Endothelial cell of umbilical vein (primary cell): ENCODE data around the gene PIP5K1C. TPM values are rescaled to one million over a fixed set of nuclear protein-coding genes. Genes with fewer than 3 reads are reported as not detected.

ENCODE experiments used
- BruUV-seq: library from RNA; stranded (reverse); fragments of 400-500 nt; replicated peaks from 2 replicates; lab custom pipeline; 2021; lab: Mats Ljungman, UMichigan
- CTCF ChIA-PET: fragments of 300-600, 350-600 bp; sonication (Branson Sonifier 250); formaldehyde crosslinking; loops from one replicate; lab custom pipeline; 2021; ENCODE audit warnings: antibody characterized with exemption, inconsistent platforms; lab: Charles Lee
- POLR2A ChIA-PET: fragments of 300-600, 350-600 bp; sonication (Branson Sonifier 250); formaldehyde crosslinking; loops from one replicate; lab custom pipeline; 2021; ENCODE audit warnings: antibody characterized with exemption, inconsistent platforms; lab: Charles Lee
- DNase-seq: peaks from one replicate; pipeline ENCODE4 v3.0.0-alpha.2; 2011; ENCODE audit warnings: low read depth, low spot score
- FAIRE-seq: peaks from 2 replicates; lab custom pipeline; 2011; peaks lifted over from hg19 to GRCh38; lab: Jason Lieb, UNC
- H2AFZ ChIP-seq: 2 replicates; pipeline ENCODE4 v1.6.0; 2012; ENCODE audit warnings: low read depth, low read length, control low read depth, inconsistent platforms
- H3K27ac ChIP-seq: 2 replicates; pipeline ENCODE4 v1.5.1; 2011; ENCODE audit warnings: low read depth, mild to moderate bottlenecking, control low read depth, low read length, moderate library complexity; ENCODE audit not compliant: insufficient read depth
- H3K27me3 ChIP-seq, 2 experiments: 2 replicates each; pipeline versions ENCODE4 v1.6.0 to v1.6.1; 2011; ENCODE audit warnings: low read length in 2 of 2, mixed read lengths in 1 of 2; ENCODE audit not compliant: control insufficient read depth in 2 of 2, insufficient read depth in 2 of 2
- H3K36me3 ChIP-seq, 2 experiments: 2 replicates in 1 of 2; 3 replicates in 1 of 2; pipeline ENCODE4 v1.5.1; 2011; ENCODE audit warnings: low read length in 2 of 2, mild to moderate bottlenecking in 1 of 2, moderate library complexity in 1 of 2; ENCODE audit not compliant: control insufficient read depth in 2 of 2, insufficient read depth in 2 of 2; ENCODE audit errors: extremely low read depth in 1 of 2
- H3K4me1 ChIP-seq: 3 replicates; pipeline ENCODE4 v1.5.1; 2011; ENCODE audit warnings: mild to moderate bottlenecking, low read length; ENCODE audit not compliant: control insufficient read depth, insufficient read depth; ENCODE audit errors: extremely low read depth
- H3K4me2 ChIP-seq: 2 replicates; pipeline ENCODE4 v1.6.1; 2011; ENCODE audit warnings: low read length, control low read depth, mixed read lengths; ENCODE audit not compliant: insufficient read depth
- H3K4me3 ChIP-seq, 3 experiments: fragments of 200-600 bp in 1 of 3; sonication (generic), shearing (Covaris generic) in 1 of 3; replicated peaks in 1 of 3; 2 replicates each; pipeline ENCODE4 v1.5.1; 2011 to 2016; ENCODE audit warnings: control low read depth in 3 of 3, low read length in 3 of 3, mild to moderate bottlenecking in 2 of 3, inconsistent platforms in 1 of 3, low read depth in 1 of 3, moderate library complexity in 1 of 3; ENCODE audit not compliant: insufficient read depth in 1 of 3
- H3K79me2 ChIP-seq: 2 replicates; pipeline ENCODE4 v1.6.0; 2012; ENCODE audit warnings: low read length, inconsistent platforms; ENCODE audit not compliant: control insufficient read depth, insufficient read depth
- H3K9ac ChIP-seq: replicated peaks from 2 replicates; pipeline ENCODE3; 2011; ENCODE audit warnings: low read length, control low read depth; ENCODE audit not compliant: insufficient read depth; ENCODE audit errors: extremely low read depth
- H3K9me1 ChIP-seq: replicated peaks from 3 replicates; pipeline ENCODE4 v1.6.0; 2011; ENCODE audit warnings: mild to moderate bottlenecking, low read length; ENCODE audit not compliant: control insufficient read depth, insufficient read depth; ENCODE audit errors: extremely low read depth
- H3K9me3 ChIP-seq: replicated peaks from 2 replicates; pipeline ENCODE4 v1.5.1; 2012; ENCODE audit warnings: low read length, inconsistent platforms; ENCODE audit not compliant: control insufficient read depth, insufficient read depth
- H4K20me1 ChIP-seq: replicated peaks from 2 replicates; pipeline ENCODE3; 2011; ENCODE audit warnings: mild to moderate bottlenecking, low read length; ENCODE audit not compliant: control insufficient read depth, insufficient read depth; ENCODE audit errors: extremely low read depth
- EZH2 ChIP-seq: IDR thresholded peaks from 2 replicates; pipeline ENCODE4 v1.6.1; 2012; ENCODE audit warnings: borderline replicate concordance, low read depth, mild to moderate bottlenecking, moderate library complexity, low read length, inconsistent platforms; ENCODE audit not compliant: severe bottlenecking
- FOS ChIP-seq: IDR thresholded peaks from 2 replicates; pipeline ENCODE4 v1.6.1; 2011; ENCODE audit warnings: mild to moderate bottlenecking, low read length, moderate library complexity, borderline replicate concordance; ENCODE audit not compliant: insufficient read depth
- GATA2 ChIP-seq: IDR thresholded peaks from 2 replicates; pipeline ENCODE4 v1.7.0; 2011; ENCODE audit warnings: low read depth, mild to moderate bottlenecking, moderate library complexity, mixed read lengths, low read length; ENCODE audit not compliant: insufficient read length, insufficient read depth
- JUN ChIP-seq: IDR thresholded peaks from 2 replicates; pipeline ENCODE4 v1.6.1; 2011; ENCODE audit warnings: borderline replicate concordance, low read depth; ENCODE audit not compliant: insufficient read length, insufficient read depth
- MYC ChIP-seq: IDR thresholded peaks from one replicate; pipeline ENCODE4 v1.6.1; 2011; ENCODE audit warnings: mild to moderate bottlenecking, low read depth, low read length
- POLR2A ChIP-seq: IDR thresholded peaks from 2 replicates; pipeline ENCODE4 v1.6.1; 2012; ENCODE audit warnings: low read depth, mild to moderate bottlenecking, control low read depth, low read length
- POLR2AphosphoS5 ChIP-seq: IDR thresholded peaks from 2 replicates; pipeline ENCODE4 v1.6.1; 2012; ENCODE audit warnings: low read depth, mild to moderate bottlenecking, control low read depth, low read length, moderate library complexity; ENCODE audit not compliant: insufficient read depth
- dilution Hi-C: fragments of 300-500 bp; cut with MboI; formaldehyde crosslinking; loops from one replicate; pipeline ENCODE4 v1.15.0; 2019; ENCODE audit warnings: low sequenced_read_pairs; ENCODE audit not compliant: extremely low pct_ligation_motif_present
- intact Hi-C: fragments of 100-400 bp; cut with micrococcal nuclease; formaldehyde crosslinking; loops from one replicate; pipeline ENCODE4 v1.10.0; 2022
- polyA plus RNA-seq, 4 experiments: library from polyadenylated mRNA; depleted of rRNA in 3 of 4; stranded (reverse) in 3 of 4; unstranded in 1 of 4; fragments of >200 nt; gene quantifications; 2 replicates each; pipeline versions ENCODE4 v1.2.1 to v1.2.3, GENCODE V29; 2011 to 2012; ENCODE audit warnings: missing spikeins in 1 of 4
- total RNA-seq: library from RNA; stranded (reverse); gene quantifications from 2 replicates; pipeline ENCODE4 v1.2.3, GENCODE V29; 2021
- TF ChIP-seq, protein P1 (sequence below), 2 donors: IDR thresholded peaks; 1 replicate in 1 of 2; 2 replicates in 1 of 2; pipeline ENCODE4 v1.5.1; 2011; ENCODE audit warnings: low read length in 2 of 2, mild to moderate bottlenecking in 2 of 2, moderate library complexity in 2 of 2, control low read depth in 1 of 2, inconsistent platforms in 1 of 2, low read depth in 1 of 2; ENCODE audit not compliant: insufficient read depth in 1 of 2; ENCODE audit errors: extremely low read depth in 1 of 2
- TF ChIP-seq, protein P2 (sequence below): IDR thresholded peaks from 2 replicates; pipeline ENCODE4 v1.6.1; 2011; ENCODE audit not compliant: insufficient read depth, insufficient read length

PIP5K1C gene
- total and polyA plus RNA-seq, 2 donors (not counting 3 experiments of a cell fraction or from before 2014, with no cell fraction given), result 31.6 to 79.5 TPM

- Histone ChIP-seq H2AFZ (no peak overlapping the region), H3K4me2 (no peak overlapping the region), H3K9me1 (no peaks in the 10 kb centered on the region), H4K20me1 (no peaks in the 10 kb centered on the region), H3K9me3 (no peaks in the 10 kb centered on the region), H3K4me1 (no peaks in the 10 kb centered on the region), H3K36me3 (peaks cover 8 to 39% of the 10 kb centered on the region in 2 experiments), H3K9ac (no peak overlapping the region), H3K4me3 (no peak overlapping the region), H3K79me2 (no peaks in the 10 kb centered on the region), H3K27ac (no peak overlapping the region), H3K27me3 (no peaks in the 10 kb centered on the region)
- TF ChIP-seq GATA2 (no peak), JUN (no peak), POLR2A (no peak), FOS (no peak), MYC (no peak), POLR2AphosphoS5 (no peak), EZH2 (no peak)
- TF ChIP-seq, protein P1, sequence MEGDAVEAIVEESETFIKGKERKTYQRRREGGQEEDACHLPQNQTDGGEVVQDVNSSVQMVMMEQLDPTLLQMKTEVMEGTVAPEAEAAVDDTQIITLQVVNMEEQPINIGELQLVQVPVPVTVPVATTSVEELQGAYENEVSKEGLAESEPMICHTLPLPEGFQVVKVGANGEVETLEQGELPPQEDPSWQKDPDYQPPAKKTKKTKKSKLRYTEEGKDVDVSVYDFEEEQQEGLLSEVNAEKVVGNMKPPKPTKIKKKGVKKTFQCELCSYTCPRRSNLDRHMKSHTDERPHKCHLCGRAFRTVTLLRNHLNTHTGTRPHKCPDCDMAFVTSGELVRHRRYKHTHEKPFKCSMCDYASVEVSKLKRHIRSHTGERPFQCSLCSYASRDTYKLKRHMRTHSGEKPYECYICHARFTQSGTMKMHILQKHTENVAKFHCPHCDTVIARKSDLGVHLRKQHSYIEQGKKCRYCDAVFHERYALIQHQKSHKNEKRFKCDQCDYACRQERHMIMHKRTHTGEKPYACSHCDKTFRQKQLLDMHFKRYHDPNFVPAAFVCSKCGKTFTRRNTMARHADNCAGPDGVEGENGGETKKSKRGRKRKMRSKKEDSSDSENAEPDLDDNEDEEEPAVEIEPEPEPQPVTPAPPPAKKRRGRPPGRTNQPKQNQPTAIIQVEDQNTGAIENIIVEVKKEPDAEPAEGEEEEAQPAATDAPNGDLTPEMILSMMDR (IDR thresholded peaks at IDR 0.05; ENCODE audit: extremely low read depth in 1 of 2, insufficient read depth in 1 of 2, low read depth in 1 of 2, low read length in 2 of 2), result no peak
- TF ChIP-seq, protein P2, sequence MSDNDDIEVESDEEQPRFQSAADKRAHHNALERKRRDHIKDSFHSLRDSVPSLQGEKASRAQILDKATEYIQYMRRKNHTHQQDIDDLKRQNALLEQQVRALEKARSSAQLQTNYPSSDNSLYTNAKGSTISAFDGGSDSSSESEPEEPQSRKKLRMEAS, result no peak
- ChIA-PET CTCF (no interaction called here), POLR2A (no interaction called here)
- dilution Hi-C loops (no loop called here), intact Hi-C loops (no loop called here)
- FAIRE-seq, result no peak
- BruUV-seq, result no TSS peak
- no peak for DNase-seq
Observed at GRCh38 chr19:3636962-3637361, 63.3 kb downstream of the PIP5K1C start.
